H1 (cell line): ENCODE data around the gene GPBP1L1. TPM values are rescaled to one million over a fixed set of nuclear protein-coding genes. Genes with fewer than 3 reads are reported as not detected.

Experiments
- CTCF ChIA-PET: fragments of 300-600 bp; sonication (Branson Sonifier 250); formaldehyde crosslinking; loops from one replicate; lab custom pipeline; 2021; ENCODE audit not compliant: partially characterized antibody; lab: Charles Lee
- POLR2A ChIA-PET: fragments of 300-600 bp; sonication (Branson Sonifier 250); formaldehyde crosslinking; loops from one replicate; lab custom pipeline; 2021; ENCODE audit warnings: inconsistent platforms; ENCODE audit not compliant: partially characterized antibody; lab: Charles Lee
- DNase-seq, 2 experiments: peaks; one replicate each; pipeline versions ENCODE4 v3.0.0 to v3.0.0-alpha.2; 2010 to 2022; ENCODE audit warnings: low spot score in 2 of 2, low read depth in 1 of 2, mixed read lengths in 1 of 2
- FAIRE-seq: peaks from 2 replicates; lab custom pipeline; 2011; peaks lifted over from hg19 to GRCh38; lab: Jason Lieb, UNC
- H2AFZ ChIP-seq: 2 replicates; pipeline ENCODE4 v1.8.1; 2012; ENCODE audit warnings: low read length, inconsistent platforms
- H2AK5ac ChIP-seq: 2 replicates; pipeline ENCODE4 v1.6.1; 2013; ENCODE audit warnings: low read depth, low read length
- H2BK120ac ChIP-seq: replicated peaks from 2 replicates; pipeline ENCODE3; 2013; ENCODE audit warnings: low read depth, low read length, inconsistent platforms
- H2BK12ac ChIP-seq: 2 replicates; pipeline ENCODE4 v1.6.1; 2013; ENCODE audit warnings: low read depth, low read length
- H2BK15ac ChIP-seq: 2 replicates; pipeline ENCODE4 v1.6.1; 2013; ENCODE audit warnings: low read length
- H2BK20ac ChIP-seq: 2 replicates; pipeline ENCODE4 v1.6.1; 2013; ENCODE audit warnings: low read length
- H2BK5ac ChIP-seq: 2 replicates; pipeline ENCODE4 v1.6.1; 2013; ENCODE audit warnings: low read depth, low read length
- H3K14ac ChIP-seq: 2 replicates; pipeline ENCODE4 v1.6.1; 2013; ENCODE audit warnings: inconsistent platforms; ENCODE audit not compliant: insufficient read length
- H3K18ac ChIP-seq: 2 replicates; pipeline ENCODE4 v1.6.1; 2013; ENCODE audit warnings: low read length; ENCODE audit errors: extremely low read depth
- H3K23ac ChIP-seq: 2 replicates; pipeline ENCODE4 v1.6.1; 2013; ENCODE audit warnings: inconsistent platforms; ENCODE audit not compliant: insufficient read length
- H3K23me2 ChIP-seq: 2 replicates; pipeline ENCODE4 v1.6.1; 2013; ENCODE audit warnings: low read depth, low read length
- H3K27ac ChIP-seq: 2 replicates; pipeline ENCODE4 v1.6.1; 2011; ENCODE audit warnings: low read depth, low read length, inconsistent platforms
- H3K27me3 ChIP-seq, 4 experiments: replicated peaks in 1 of 4; 1 replicate in 1 of 4; 2 replicates in 3 of 4; pipeline versions ENCODE4 v1.6.1 to v1.8.1; 2011 to 2013; ENCODE audit warnings: low read length in 3 of 4, mild to moderate bottlenecking in 3 of 4, inconsistent platforms in 2 of 4, mixed read lengths in 2 of 4, moderate library complexity in 1 of 4; ENCODE audit not compliant: control insufficient read depth in 3 of 4, insufficient read depth in 3 of 4; ENCODE audit errors: extremely low read depth in 1 of 4
- H3K36me3 ChIP-seq, 4 experiments: 2 replicates each; pipeline versions ENCODE4 v1.6.1 to v1.8.1; 2011 to 2013; ENCODE audit warnings: mild to moderate bottlenecking in 4 of 4, low read length in 3 of 4, moderate library complexity in 2 of 4, control low read depth in 1 of 4, inconsistent platforms in 1 of 4; ENCODE audit not compliant: insufficient read depth in 4 of 4, control insufficient read depth in 2 of 4
- H3K4ac ChIP-seq: replicated peaks from 2 replicates; pipeline ENCODE3; 2013; ENCODE audit warnings: low read length, low read depth, mixed read lengths, inconsistent platforms; ENCODE audit not compliant: insufficient read length
- H3K4me1 ChIP-seq, 4 experiments: replicated peaks in 1 of 4; 1 replicate in 1 of 4; 2 replicates in 3 of 4; pipeline versions ENCODE4 v1.6.1 to v1.8.1; 2011 to 2013; ENCODE audit warnings: low read length in 3 of 4, inconsistent platforms in 2 of 4, mixed read lengths in 1 of 4; ENCODE audit not compliant: insufficient read depth in 4 of 4, control insufficient read depth in 3 of 4
- H3K4me2 ChIP-seq, 2 experiments: 2 replicates each; pipeline versions ENCODE4 v1.6.1 to v1.8.1; 2011 to 2013; ENCODE audit warnings: low read depth in 2 of 2, low read length in 2 of 2, control low read depth in 1 of 2, inconsistent platforms in 1 of 2, mild to moderate bottlenecking in 1 of 2; ENCODE audit not compliant: insufficient read depth in 1 of 2
- H3K4me3 ChIP-seq, 4 experiments: fragments of 200-600, 300-600 bp in 1 of 4; sonication (generic), shearing (Covaris generic), sonication (Bioruptor Twin) in 1 of 4; 2 replicates each; pipeline versions ENCODE4 v1.5.1 to v1.8.1; 2011 to 2016; ENCODE audit warnings: low read length in 4 of 4, low read depth in 3 of 4, control low read depth in 2 of 4, inconsistent platforms in 2 of 4, mild to moderate bottlenecking in 2 of 4, mixed read lengths in 1 of 4, moderate library complexity in 1 of 4; ENCODE audit not compliant: insufficient read depth in 2 of 4; ENCODE audit errors: extremely low read depth in 1 of 4
- H3K56ac ChIP-seq: replicated peaks from 2 replicates; pipeline ENCODE3; 2013; ENCODE audit warnings: low read depth, mild to moderate bottlenecking, mixed read lengths, low read length, inconsistent platforms; ENCODE audit not compliant: insufficient read length
- H3K79me1 ChIP-seq: 2 replicates; pipeline ENCODE4 v1.6.1; 2013; ENCODE audit warnings: low read depth, low read length, control low read depth
- H3K79me2 ChIP-seq, 2 experiments: 2 replicates each; pipeline versions ENCODE4 v1.6.1 to v1.8.1; 2012 to 2013; ENCODE audit warnings: low read length in 2 of 2, mild to moderate bottlenecking in 2 of 2, inconsistent platforms in 1 of 2; ENCODE audit not compliant: insufficient read depth in 2 of 2, control insufficient read depth in 1 of 2
- H3K9ac ChIP-seq, 4 experiments: replicated peaks in 1 of 4; 1 replicate in 1 of 4; 2 replicates in 3 of 4; pipeline versions ENCODE4 v1.6.1 to v1.8.1; 2011 to 2013; ENCODE audit warnings: low read depth in 3 of 4, low read length in 3 of 4, control low read depth in 2 of 4, mild to moderate bottlenecking in 2 of 4, moderate library complexity in 2 of 4, inconsistent platforms in 1 of 4; ENCODE audit errors: extremely low read depth in 1 of 4
- H3K9me3 ChIP-seq, 2 experiments: 2 replicates each; pipeline versions ENCODE4 v1.6.1 to v1.8.1; 2012 to 2013; ENCODE audit warnings: mild to moderate bottlenecking in 2 of 2, moderate library complexity in 2 of 2, control low read depth in 1 of 2, inconsistent platforms in 1 of 2, low read depth in 1 of 2, low read length in 1 of 2, mixed read lengths in 1 of 2; ENCODE audit not compliant: insufficient read depth in 2 of 2
- H4K20me1 ChIP-seq, 2 experiments: replicated peaks in 1 of 2; 2 replicates each; pipeline versions ENCODE3 to v1.8.1; 2011 to 2013; ENCODE audit warnings: inconsistent platforms in 2 of 2, low read length in 2 of 2, mild to moderate bottlenecking in 1 of 2; ENCODE audit not compliant: insufficient read depth in 2 of 2, control insufficient read depth in 1 of 2
- H4K5ac ChIP-seq: 2 replicates; pipeline ENCODE4 v1.6.1; 2013; ENCODE audit warnings: low read length, low read depth, mixed read lengths, inconsistent platforms; ENCODE audit not compliant: insufficient read length
- H4K8ac ChIP-seq: 2 replicates; pipeline ENCODE4 v1.8.0; 2013; ENCODE audit warnings: mild to moderate bottlenecking, moderate library complexity, low read length, inconsistent platforms; ENCODE audit not compliant: insufficient read depth; ENCODE audit errors: extremely low read depth
- H4K91ac ChIP-seq: replicated peaks from 2 replicates; pipeline ENCODE3; 2013; ENCODE audit warnings: low read length, mixed read lengths, inconsistent platforms; ENCODE audit not compliant: insufficient read length
- EZH2 ChIP-seq: fragments of 200-600 bp; sonication (generic); IDR thresholded peaks from 2 replicates; pipeline ENCODE4 v1.7.1; 2012; ENCODE audit warnings: low read depth, mild to moderate bottlenecking, moderate library complexity, low read length, inconsistent platforms; ENCODE audit not compliant: severe bottlenecking
- MAX ChIP-seq: IDR thresholded peaks from 2 replicates; pipeline ENCODE4 v1.6.1; 2012; ENCODE audit warnings: inconsistent platforms
- POU5F1 ChIP-seq: IDR thresholded peaks from 2 replicates; pipeline ENCODE4 v1.6.1; 2011; ENCODE audit warnings: low read depth, mild to moderate bottlenecking, low read length, moderate library complexity
- RAD21 ChIP-seq, 2 experiments: IDR thresholded peaks in 1 of 2; conservative IDR thresholded peaks in 1 of 2; 2 replicates each; pipeline ENCODE4 v1.6.1; 2011; ENCODE audit warnings: low read depth in 2 of 2, low read length in 2 of 2, improper control_type of control experiment in 1 of 2, inconsistent platforms in 1 of 2, mild to moderate bottlenecking in 1 of 2, moderate library complexity in 1 of 2
- WGBS, 2 experiments: shearing (Covaris generic) in 1 of 2; methylation state at CpG; one replicate each; pipeline versions ENCODE4 v1.1.6 to v1.1.7; 2013 to 2015; ENCODE audit warnings: low lambda C conversion rate in 2 of 2, mixed read lengths in 2 of 2, inconsistent platforms in 1 of 2, low coverage in 1 of 2, missing lambda C conversion rate in 1 of 2; ENCODE audit not compliant: insufficient replicate concordance in 2 of 2, insufficient coverage in 1 of 2, insufficient read length in 1 of 2; ENCODE audit errors: extremely low coverage in 1 of 2, missing lambda C conversion rate in 1 of 2; 5-methylcytosine and 5-hydroxymethylcytosine counted together
- polyA plus RNA-seq, 7 experiments: library from polyadenylated mRNA; depleted of rRNA in 3 of 7; stranded (reverse) in 5 of 7; unstranded in 2 of 7; fragments of >200 nt in 5 of 7; fragments of 200-250 nt in 2 of 7; gene quantifications; 1 replicate in 5 of 7; 2 replicates in 1 of 7; 4 replicates in 1 of 7; pipeline versions ENCODE4 v1.2.1 to v1.2.3, GENCODE V29; 2011 to 2013; ENCODE audit warnings: missing spikeins in 2 of 7, mixed read lengths in 2 of 7
- total RNA-seq: library from RNA; stranded (reverse); fragmentation: NEBNext Ultra II Directional; extraction: Animal tissue kit (Norgen Biotek cat#: 25700); gene quantifications from 2 replicates; pipeline ENCODE4 v1.2.1, GENCODE V29; 2021

Gene GPBP1L1
- total and polyA plus RNA-seq, 2 of the 8 experiments (the other 6 are each of a cell fraction or from before 2014, with no cell fraction given), result 70.1 to 119 TPM

- H3K18ac ChIP-seq, result no peak overlapping the region
- H2AFZ ChIP-seq, result no peak overlapping the region
- no peaks in the 10 kb centered on the region for H3K27me3 ChIP-seq
- H2AK5ac ChIP-seq, result no peak overlapping the region
- no peak overlapping the region for H2BK12ac ChIP-seq
- FAIRE-seq, result no peak
- WGBS, 2 experiments, result 94% methylated on average over 4 of the region's 4 CpGs; no CpG with 5 or more reads in 1 of the 2 experiments
- no peak overlapping the region for H2BK15ac ChIP-seq
- H2BK20ac ChIP-seq, result no peak overlapping the region
- no peak overlapping the region for H3K4me3 ChIP-seq
- POLR2A ChIA-PET, result interaction anchor here (1.4 to 1.6 kb wide), 2 partner anchors 15 to 136 kb away, joined by 3 to 6 read pairs; no protein-coding TSS in a partner anchor
- H4K5ac ChIP-seq, result no peak overlapping the region
- H3K4me2 ChIP-seq, result no peak overlapping the region
- H3K14ac ChIP-seq, result no peak overlapping the region
- no peaks in the 10 kb centered on the region for H3K4me1 ChIP-seq
- no peak overlapping the region for H3K27ac ChIP-seq
- no peak overlapping the region for H4K91ac ChIP-seq
- no peak overlapping the region for H3K56ac ChIP-seq
- peaks cover 7% of the 10 kb centered on the region; the same call in 1 of the 2 replicates for H3K79me1 ChIP-seq
- H4K20me1 ChIP-seq, result peaks cover 15 to 21% of the 10 kb centered on the region in 2 experiments
- no peak overlapping the region for H4K8ac ChIP-seq
- H3K36me3 ChIP-seq, result no peaks in the 10 kb centered on the region; a peak in 2 of 8 replicates
- H2BK120ac ChIP-seq, result no peak overlapping the region
- H2BK5ac ChIP-seq, result no peak overlapping the region
- no peak for DNase-seq
- no peak for TF ChIP-seq RAD21 (IDR thresholded peaks at IDR 0.05 in 1 of 2, conservative IDR thresholded peaks at IDR 0.05 in 1 of 2; ENCODE audit: low read depth in 2 of 2, low read length in 2 of 2)
- no peak for TF ChIP-seq POU5F1
- TF ChIP-seq EZH2, result no peak
- no peak for TF ChIP-seq MAX
- TF ChIP-seq, all 59 proteins: peak for 0
- Histone ChIP-seq H3K9me3 (no peaks in the 10 kb centered on the region), H3K9ac (no peak overlapping the region), H3K79me2 (peaks cover 42 to 99% of the 10 kb centered on the region in 2 experiments), H3K23ac (no peak overlapping the region), H3K23me2 (no peaks in the 10 kb centered on the region), H3K4ac (no peak overlapping the region)
- CTCF ChIA-PET, result no interaction called here
Observed at GRCh38 chr1:45668526-45668925, 17.8 kb downstream of the GPBP1L1 start.
